GM20431 (cell line): ENCODE results near the gene KCTD17.

Experiments
- in situ Hi-C: fragments of 300-500 bp; cut with MseI, MboI; formaldehyde crosslinking; loops from one replicate; pipeline ENCODE4 v1.15.0; 2020; ENCODE audit warnings: low sequenced_read_pairs; ENCODE audit not compliant: unreplicated experiment

Gene KCTD17

GRCh38 chr22:37051391-37052385, at the start of gene KCTD17:
TSS of gene KCTD17 (plus strand) at chr22:37051742. CDS start at chr22:37051761, 19 bp downstream.
- in situ Hi-C loops: no loop called here

- in situ Hi-C loops: loop anchor here (25.0 kb wide), 1 partner anchor 465 kb away; the partner anchor contains the start of gene EIF3D
Measured at GRCh38 chr22:37001826-37002225, 49.7 kb upstream of the KCTD17 start.

GRCh38 chr22:37002633-37003032, 48.9 kb upstream of the KCTD17 start:
- in situ Hi-C loops: loop anchor here (25.0 kb wide), 1 partner anchor 465 kb away; the partner anchor contains the start of gene EIF3D

GRCh38 chr22:37007651-37008050, 43.9 kb upstream of the KCTD17 start:
- in situ Hi-C loops: loop anchor here (25.0 kb wide), 1 partner anchor 470 kb away; the partner anchor contains the start of gene EIF3D

GRCh38 chr22:37008365-37008764, 43.2 kb upstream of the KCTD17 start:
- in situ Hi-C loops: loop anchor here (25.0 kb wide), 1 partner anchor 471 kb away; the partner anchor contains the start of gene EIF3D

- in situ Hi-C loops: loop anchor here (25.0 kb wide), 1 partner anchor 472 kb away; the partner anchor contains the start of gene EIF3D
Measured at GRCh38 chr22:37009490-37009889, 42.1 kb upstream of the KCTD17 start.

- in situ Hi-C loops: loop anchor here (25.0 kb wide), 1 partner anchor 473 kb away; the partner anchor contains the start of gene EIF3D
Measured at GRCh38 chr22:37010174-37010573, 41.4 kb upstream of the KCTD17 start.

GRCh38 chr22:37010976-37011375, 40.6 kb upstream of the KCTD17 start:
- in situ Hi-C loops: loop anchor here (25.0 kb wide), 1 partner anchor 474 kb away; the partner anchor contains the start of gene EIF3D

GRCh38 chr22:37011472-37011871, 40.1 kb upstream of the KCTD17 start:
- in situ Hi-C loops: loop anchor here (25.0 kb wide), 1 partner anchor 474 kb away; the partner anchor contains the start of gene EIF3D

- in situ Hi-C loops: loop anchor here (25.0 kb wide), 1 partner anchor 475 kb away; the partner anchor contains the start of gene EIF3D
Measured at GRCh38 chr22:37012262-37012904, 39.2 kb upstream of the KCTD17 start.

GRCh38 chr22:37012956-37013355, 38.6 kb upstream of the KCTD17 start:
- in situ Hi-C loops: loop anchor here (25.0 kb wide), 1 partner anchor 476 kb away; the partner anchor contains the start of gene EIF3D

- in situ Hi-C loops: loop anchor here (25.0 kb wide), 1 partner anchor 477 kb away; the partner anchor contains the start of gene EIF3D
Measured at GRCh38 chr22:37014415-37014806, 37.1 kb upstream of the KCTD17 start.

- in situ Hi-C loops: loop anchor here (25.0 kb wide), 1 partner anchor 478 kb away; the partner anchor contains the start of gene EIF3D
Measured at GRCh38 chr22:37014835-37015586, 36.5 kb upstream of the KCTD17 start.

- in situ Hi-C loops: loop anchor here (25.0 kb wide), 1 partner anchor 478 kb away; the partner anchor contains the start of gene EIF3D
Measured at GRCh38 chr22:37015587-37015878, 36.0 kb upstream of the KCTD17 start.

GRCh38 chr22:37016134-37016910, 35.2 kb upstream of the KCTD17 start:
- in situ Hi-C loops: loop anchor here (25.0 kb wide), 1 partner anchor 479 kb away; the partner anchor contains the start of gene EIF3D

- in situ Hi-C loops: loop anchor here (25.0 kb wide), 1 partner anchor 480 kb away; the partner anchor contains the start of gene EIF3D
Measured at GRCh38 chr22:37017356-37017755, 34.2 kb upstream of the KCTD17 start.

GRCh38 chr22:37018086-37018814, 33.3 kb upstream of the KCTD17 start:
- in situ Hi-C loops: loop anchor here (25.0 kb wide), 1 partner anchor 481 kb away; the partner anchor contains the start of gene EIF3D
